ENCODE measurements around the gene SUGP2. TPM values are rescaled to one million over a fixed set of nuclear protein-coding genes. Genes with fewer than 3 reads are reported as not detected.

Gene SUGP2
- total RNA-seq, 4 donors from 2014 or later: 16.7 to 36.2 (median 21.5) TPM

DNA sequence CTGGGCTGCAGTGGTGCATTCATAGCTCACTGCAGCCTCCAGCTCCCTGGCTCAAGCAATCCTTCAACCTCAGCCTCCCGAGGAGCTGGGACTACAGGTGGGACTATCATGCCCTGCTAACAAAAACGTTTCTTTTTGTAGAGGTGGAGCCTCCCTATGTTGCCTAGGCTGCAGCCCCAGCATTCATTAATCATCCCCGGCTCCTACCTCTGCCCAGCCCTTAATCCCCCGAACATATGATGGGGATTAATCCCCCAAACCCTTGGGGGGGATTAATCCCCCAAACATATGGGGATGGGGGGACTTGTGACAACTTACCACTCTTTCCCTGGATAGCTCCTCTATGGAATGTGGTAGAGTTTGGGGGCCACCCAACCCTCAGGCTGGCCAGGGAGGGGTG lies 45.9 kb downstream of the SUGP2 start:
- TF ChIP-seq CTCF (IDR thresholded peaks at IDR 0.05) (no peak), POLR2A (IDR thresholded peaks at IDR 0.05) (no peak)

DNA sequence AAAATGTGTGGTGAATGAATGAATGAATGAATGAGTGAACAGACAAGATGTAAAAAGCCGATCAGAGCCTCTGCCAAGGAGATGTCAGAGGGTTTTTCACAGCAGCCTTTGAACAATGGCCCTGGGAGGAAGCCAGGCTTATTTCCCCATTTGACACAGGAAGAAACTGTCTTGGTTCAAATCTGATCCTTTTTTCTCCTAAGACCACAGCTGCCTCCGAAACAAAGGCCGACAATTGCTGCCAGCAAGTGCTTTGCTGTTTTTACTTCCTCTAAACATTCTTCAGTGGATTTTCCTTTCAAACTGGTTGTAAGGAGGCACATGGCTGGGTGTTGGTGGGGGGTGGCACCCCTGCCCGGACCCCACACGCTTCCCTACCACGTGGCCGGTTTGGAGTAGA lies 48.1 kb downstream of the SUGP2 start:
- H3K27ac ChIP-seq: peak overlapping the region in 2 of 4 donors; percentile 17 to 26
- H3K36me3 ChIP-seq: peaks cover 0 to 2% (median 0%) of the 10 kb centered on the region in 3 donors
- WGBS, 2 donors: 8 to 11% methylated on average over 5 to 7 of the region's 7 CpGs
- no peak for TF ChIP-seq CTCF (IDR thresholded peaks at IDR 0.05)
- peaks cover 0 to 40% (median 6%) of the 10 kb centered on the region in 3 donors for H3K4me1 ChIP-seq
- H3K9me3 ChIP-seq: no peaks in the 10 kb centered on the region
- H3K27me3 ChIP-seq: peaks cover 0 to 60% (median 0%) of the 10 kb centered on the region in 4 donors
- intact Hi-C loops (cut with DNase I): no loop called here
- no peak for DNase-seq
- no peak overlapping the region for H3K4me3 ChIP-seq

More for the DNA sequence above, 45.9 kb downstream of the SUGP2 start:
- H3K4me1 ChIP-seq: peaks cover 0 to 40% (median 6%) of the 10 kb centered on the region in 3 donors
- no peak for DNase-seq
- intact Hi-C loops (cut with DNase I): no loop called here
- no peak overlapping the region for H3K27ac ChIP-seq
- H3K4me3 ChIP-seq: no peak overlapping the region
- WGBS, 2 donors: 21 to 39% methylated on average over 3 to 4 of the region's 4 CpGs
- peaks cover 0 to 23% (median 0%) of the 10 kb centered on the region in 3 donors for H3K36me3 ChIP-seq
- H3K9me3 ChIP-seq: no peaks in the 10 kb centered on the region
- peaks cover 0 to 47% (median 0%) of the 10 kb centered on the region in 4 donors for H3K27me3 ChIP-seq

- no peak for DNase-seq
- TF ChIP-seq POLR2A (IDR thresholded peaks at IDR 0.05): no peak
- TF ChIP-seq CTCF (IDR thresholded peaks at IDR 0.05): no peak
- Histone ChIP-seq H3K9me3 (no peaks in the 10 kb centered on the region), H3K36me3 (no peaks in the 10 kb centered on the region), H3K27me3 (peaks cover 0 to 60% (median 0%) of the 10 kb centered on the region in 4 donors), H3K27ac (no peak overlapping the region), H3K4me3 (no peak overlapping the region), H3K4me1 (peaks cover 0 to 35% (median 6%) of the 10 kb centered on the region in 3 donors)
- 38 to 73% methylated on average over 1 to 3 of the region's 3 CpGs for WGBS, 2 donors
- intact Hi-C loops (cut with DNase I): no loop called here
These were observed 49.1 kb downstream of the SUGP2 start for GRCh38 chr19:18984251-18984650.

- intact Hi-C loops (cut with DNase I): no loop called here
- DNase-seq: no peak
- Histone ChIP-seq H3K9me3 (no peaks in the 10 kb centered on the region), H3K27me3 (peaks cover 0 to 53% (median 0%) of the 10 kb centered on the region in 4 donors), H3K27ac (no peak overlapping the region), H3K36me3 (no peaks in the 10 kb centered on the region), H3K4me1 (peaks cover 0 to 30% (median 6%) of the 10 kb centered on the region in 3 donors), H3K4me3 (no peak overlapping the region)
- 100% methylated on average over 2 of the region's 2 CpGs; no CpG with 5 or more reads in 1 of the 2 donors for WGBS, 2 donors
- no peak for TF ChIP-seq POLR2A (IDR thresholded peaks at IDR 0.05)
- no peak for TF ChIP-seq CTCF (IDR thresholded peaks at IDR 0.05)
These were observed 50.6 kb downstream of the SUGP2 start for GRCh38 chr19:18982669-18983068.

GRCh38 chr19:18980432-18981020 lies 52.8 kb downstream of the SUGP2 start:
- no peak for TF ChIP-seq CTCF (IDR thresholded peaks at IDR 0.05)
- TF ChIP-seq POLR2A (IDR thresholded peaks at IDR 0.05): no peak
- H3K36me3 ChIP-seq: no peaks in the 10 kb centered on the region
- intact Hi-C loops (cut with DNase I): no loop called here
- no peaks in the 10 kb centered on the region for H3K9me3 ChIP-seq
- peaks cover 0 to 42% (median 0%) of the 10 kb centered on the region in 4 donors for H3K27me3 ChIP-seq
- H3K27ac ChIP-seq: no peak overlapping the region
- H3K4me1 ChIP-seq: peaks cover 0 to 14% (median 6%) of the 10 kb centered on the region in 3 donors
- 76 to 78% methylated on average over 5 to 7 of the region's 7 CpGs for WGBS, 2 donors
- no peak overlapping the region for H3K4me3 ChIP-seq
- DNase-seq: no peak
